Measurements from ENCODE around the gene TIE1.

- TF ChIP-seq CTCF (IDR thresholded peaks at IDR 0.05 in 4 of 5, conservative IDR thresholded peaks at IDR 0.05 in 1 of 5) (no peak), POLR2A (IDR thresholded peaks at IDR 0.05) (no peak)
Measured at GRCh38 chr1:43352881-43353280, 52.1 kb downstream of the TIE1 start.
